Islet of Langerhans (tissue), 1 donor: ENCODE results near the gene NAV2.
"Not testable (repeated sequence)": the region's sequence is repeated elsewhere in the genome, so short reads cannot be mapped to it uniquely, and the experiment has no call there.

Experiments
- FAIRE-seq: peaks from one replicate; lab custom pipeline; 2011; peaks lifted over from hg19 to GRCh38; lab: Jason Lieb, UNC

NAV2 gene

DNA sequence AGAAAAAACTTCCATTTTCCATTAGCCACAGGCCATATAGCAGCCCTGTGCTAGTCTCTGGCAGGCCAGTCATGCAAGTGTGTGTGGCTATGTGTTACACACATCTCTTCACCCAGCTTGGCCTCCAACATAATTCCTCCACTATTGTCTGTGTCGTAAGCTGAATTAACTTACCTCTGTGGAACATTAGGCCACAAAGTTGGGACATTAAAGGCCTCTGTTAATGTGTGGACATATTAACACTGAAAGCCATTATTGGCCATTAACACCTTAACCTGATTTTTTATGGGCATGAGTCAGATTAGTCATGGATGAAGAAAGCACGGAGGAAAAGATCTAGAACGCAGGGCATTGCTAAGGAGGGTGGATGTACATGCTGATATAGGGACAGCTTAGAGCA is 347.5 kb downstream of the NAV2 start:
- peak; percentile 89 for FAIRE-seq

- FAIRE-seq: no peak
These were observed 348.1 kb downstream of the NAV2 start for GRCh38 chr11:20060647-20061205.

DNA sequence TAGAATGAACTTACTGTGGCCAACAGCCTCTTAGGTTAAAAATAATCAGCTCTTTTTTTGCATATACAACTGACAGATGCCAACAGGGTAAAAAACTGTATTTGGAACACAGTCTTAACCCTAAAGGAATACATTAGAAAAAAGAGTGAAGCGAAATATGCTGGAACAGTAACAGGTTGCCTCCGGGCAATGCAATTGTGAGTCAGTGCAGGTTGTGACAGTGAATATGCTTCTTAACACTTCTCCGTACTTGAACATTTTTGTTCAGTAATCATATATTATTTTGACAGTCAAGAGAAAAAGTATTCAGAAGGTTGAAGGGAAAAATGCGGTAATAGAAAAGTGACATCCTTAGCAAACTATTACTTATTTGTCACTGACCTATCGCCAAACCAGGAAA is 349.1 kb downstream of the NAV2 start:
- FAIRE-seq: no peak

DNA sequence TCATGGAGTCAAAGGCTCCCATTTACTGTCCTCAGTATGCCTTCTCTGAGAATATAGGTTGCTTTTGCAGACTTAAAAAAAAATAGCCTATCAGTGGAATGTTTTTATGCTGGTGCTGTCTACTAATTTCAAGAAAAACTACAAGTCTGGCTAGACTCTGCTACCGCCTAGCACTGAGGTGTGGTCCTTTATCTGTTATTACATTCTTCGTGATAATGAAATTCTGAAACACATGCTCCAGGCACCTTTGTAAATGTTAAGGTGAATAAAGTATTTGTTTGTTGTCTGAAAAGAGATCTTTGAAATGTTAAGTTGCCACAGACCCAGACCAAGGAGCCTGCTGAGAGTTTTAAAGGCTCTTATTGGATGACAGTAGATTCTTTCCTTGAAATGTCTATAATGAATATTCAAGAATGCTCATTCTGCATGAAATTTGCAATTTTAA is 352.3 kb downstream of the NAV2 start:
- FAIRE-seq: no peak

DNA sequence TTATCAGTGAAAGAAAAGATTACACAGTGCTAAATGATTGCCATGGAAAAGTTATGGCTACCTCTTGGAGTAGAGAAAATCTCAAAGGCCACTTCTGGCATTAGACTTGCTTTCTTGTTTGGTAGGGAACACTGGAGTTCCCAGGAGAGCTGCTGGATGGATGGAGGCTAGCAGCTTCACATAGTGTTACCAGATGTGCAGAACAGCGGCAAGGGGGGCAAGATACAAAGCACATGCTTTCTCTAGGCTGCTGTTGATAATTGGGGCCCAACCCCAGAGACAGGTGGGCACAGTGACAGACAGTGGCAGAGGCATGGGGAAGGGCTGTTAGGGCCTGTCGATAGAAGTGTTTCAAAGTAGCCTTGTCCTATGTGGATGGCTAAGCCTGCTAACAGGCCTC is 352.8 kb downstream of the NAV2 start:
- FAIRE-seq: no peak

DNA sequence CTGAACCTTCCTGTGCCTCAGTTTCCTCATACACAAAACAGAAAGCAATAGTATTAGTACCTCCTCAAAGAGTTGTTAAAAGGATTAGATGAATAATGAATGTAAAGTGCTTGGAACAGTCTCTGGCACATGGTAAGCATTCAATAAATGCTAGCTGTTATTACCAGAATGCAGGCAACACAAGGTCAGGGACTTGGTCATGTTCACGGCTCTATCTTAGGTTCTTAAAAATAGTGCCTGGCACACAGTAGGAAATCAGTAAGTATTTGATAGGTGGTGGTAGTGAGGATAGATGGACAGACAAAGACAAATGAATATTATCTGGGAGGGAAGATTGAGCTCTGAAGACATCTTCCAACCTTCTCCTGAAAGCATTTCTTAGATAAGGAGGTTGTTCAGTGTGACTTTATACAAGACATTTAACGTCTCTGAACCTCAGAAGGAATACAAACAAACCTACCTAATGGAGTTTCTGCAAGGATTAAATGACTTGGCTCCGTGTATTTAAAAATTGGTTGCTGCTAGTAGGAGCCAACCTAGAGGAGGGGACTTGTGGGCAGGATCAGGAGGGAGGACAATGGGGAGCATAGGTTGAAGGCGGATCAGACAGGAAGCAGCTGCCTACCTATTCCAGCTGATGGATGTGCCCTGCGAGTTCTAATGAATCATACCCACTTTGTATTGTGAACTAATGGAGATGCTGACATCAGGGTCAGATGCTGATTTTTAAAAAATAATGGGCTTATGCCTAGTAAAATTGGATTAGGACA is 353.6 kb downstream of the NAV2 start:
- no peak for FAIRE-seq

- no peak for FAIRE-seq
These were observed 354.1 kb downstream of the NAV2 start for GRCh38 chr11:20066783-20067156.

DNA sequence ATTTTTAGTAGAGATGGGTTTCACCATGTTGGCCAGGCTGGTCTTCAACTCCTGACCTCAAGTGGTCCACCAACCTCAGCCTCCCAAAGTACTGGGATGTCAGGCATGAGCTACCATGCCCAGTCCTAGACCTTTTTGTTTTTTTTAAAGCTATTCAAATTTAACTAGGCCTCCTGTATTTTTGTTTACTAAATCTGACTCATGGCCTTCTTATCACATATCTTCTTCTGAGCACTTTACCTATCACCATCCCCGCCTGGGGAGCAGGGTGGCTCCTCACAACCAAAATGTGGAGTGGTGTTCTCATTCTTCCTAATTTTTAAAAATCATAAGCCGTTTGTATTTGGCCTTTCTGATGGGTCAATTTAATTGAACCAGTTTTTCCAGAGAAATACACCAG is 355.0 kb downstream of the NAV2 start:
- FAIRE-seq: no peak

- no peak for FAIRE-seq
These were observed 356.1 kb downstream of the NAV2 start for GRCh38 chr11:20068691-20069090.

DNA sequence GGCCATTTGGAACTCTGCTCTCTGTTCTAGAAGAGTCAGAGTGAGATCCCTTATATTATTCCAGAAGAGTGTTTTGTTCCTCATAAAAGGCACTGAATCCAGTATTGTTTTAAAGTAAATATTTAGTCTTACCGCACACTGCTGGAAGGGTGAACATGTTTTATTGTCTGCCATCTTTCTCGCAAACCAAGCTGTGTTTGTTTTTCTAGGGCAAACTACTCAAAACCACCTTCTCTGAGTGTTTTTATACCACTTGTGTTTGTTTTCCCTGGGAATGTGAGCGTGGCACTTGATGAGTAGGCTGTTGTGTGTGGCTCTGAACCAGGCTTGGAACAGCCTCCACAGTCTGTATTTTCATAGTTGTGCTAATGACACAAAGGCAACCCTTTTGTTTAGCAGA is 357.8 kb downstream of the NAV2 start:
- no peak for FAIRE-seq

- no peak for FAIRE-seq
These were observed 363.0 kb downstream of the NAV2 start for GRCh38 chr11:20075627-20076026.

DNA sequence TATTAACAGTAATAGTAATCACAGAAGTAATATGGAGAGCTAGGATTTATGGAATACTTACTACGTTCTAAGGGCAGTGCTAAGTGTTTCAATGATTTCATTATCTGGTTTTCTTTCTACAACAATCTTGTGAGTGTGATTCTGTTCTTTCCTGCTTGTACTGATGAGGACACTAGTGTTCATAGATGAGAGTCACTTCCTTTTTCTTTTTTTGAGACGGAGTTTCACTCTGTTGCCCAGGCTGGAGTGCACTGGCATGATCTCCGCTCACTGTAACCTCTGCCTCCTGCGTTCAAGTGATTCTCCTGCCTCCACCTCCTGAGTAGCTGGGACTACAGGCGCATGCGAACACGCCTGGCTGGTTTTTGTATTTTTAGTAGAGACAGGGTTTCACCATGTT is 366.2 kb downstream of the NAV2 start:
- no peak for FAIRE-seq

DNA sequence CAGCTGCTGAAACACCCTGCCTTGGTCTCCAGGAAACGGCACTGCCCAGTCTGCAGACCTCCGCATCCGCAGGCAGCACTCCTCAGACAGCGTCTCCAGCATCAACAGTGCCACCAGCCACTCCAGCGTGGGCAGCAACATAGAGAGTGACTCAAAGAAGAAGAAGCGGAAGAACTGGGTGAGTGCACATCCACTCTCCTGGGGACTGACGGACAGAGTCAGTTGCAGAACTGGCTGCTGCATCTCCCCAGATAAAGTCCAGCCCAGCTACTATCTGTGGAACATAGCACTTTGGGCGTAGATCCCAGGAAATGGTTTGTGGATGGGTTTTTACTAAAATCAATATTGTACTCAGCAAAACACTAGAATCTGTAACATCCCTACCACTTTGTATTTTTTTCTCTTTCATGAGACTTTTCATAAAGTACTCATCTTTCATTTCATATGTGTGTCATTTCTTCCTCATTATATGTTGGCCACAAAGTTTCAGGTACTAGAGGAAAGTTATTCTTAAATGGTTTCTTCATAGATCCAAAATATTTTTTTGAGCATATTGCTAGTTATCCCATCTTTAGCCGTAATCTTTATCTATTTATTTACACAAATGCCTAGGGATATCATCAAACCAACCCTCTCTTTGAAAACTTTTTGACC is 367.5 kb downstream of the NAV2 start:
- no peak for FAIRE-seq

- FAIRE-seq: no peak
These were observed 368.7 kb downstream of the NAV2 start for GRCh38 chr11:20081336-20081735.

GRCh38 chr11:20083877-20084276 is 371.2 kb downstream of the NAV2 start:
- not testable (repeated sequence) for FAIRE-seq

DNA sequence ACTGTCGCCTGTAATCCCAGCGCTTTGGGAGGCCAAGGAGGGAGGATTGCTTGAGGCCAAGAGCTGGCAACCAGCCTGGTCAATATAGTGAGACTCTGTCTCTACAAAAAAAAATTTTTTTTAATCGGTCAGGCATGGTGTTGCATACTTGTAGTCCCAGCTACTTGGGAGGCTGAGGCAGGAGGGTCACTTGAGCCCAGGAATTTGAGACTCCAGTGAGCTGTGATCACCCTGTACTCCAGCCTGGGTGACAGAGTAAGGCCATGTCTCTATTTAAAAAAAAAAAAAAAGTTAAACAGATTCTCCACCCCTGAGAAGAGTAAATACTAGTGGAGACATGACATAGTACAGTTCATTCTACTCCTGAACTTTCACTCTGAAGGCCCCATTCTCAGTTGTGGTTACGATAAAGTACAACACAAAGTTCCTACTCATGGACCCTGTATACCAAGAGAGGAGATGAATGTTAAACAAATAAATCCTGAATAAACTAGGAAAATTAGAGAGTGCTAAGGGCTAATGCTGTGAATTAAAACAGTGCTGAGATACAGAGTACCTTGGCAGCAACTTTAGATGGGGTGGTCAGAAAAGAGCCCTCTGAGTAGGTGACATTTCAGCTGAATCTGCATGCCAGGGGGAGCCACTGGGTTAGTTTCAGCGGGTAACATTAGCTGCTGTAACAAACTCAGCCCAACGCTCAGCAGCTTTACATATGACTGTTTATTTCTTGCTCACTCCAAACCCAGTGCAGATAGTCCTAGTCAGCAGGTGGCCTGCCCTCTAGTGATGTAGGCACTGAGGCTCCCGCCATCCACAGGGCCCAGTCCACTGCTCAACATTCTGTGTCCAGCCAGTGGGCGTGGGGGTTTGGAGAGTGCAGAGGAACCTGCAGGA is 372.5 kb downstream of the NAV2 start:
- no peak for FAIRE-seq

DNA sequence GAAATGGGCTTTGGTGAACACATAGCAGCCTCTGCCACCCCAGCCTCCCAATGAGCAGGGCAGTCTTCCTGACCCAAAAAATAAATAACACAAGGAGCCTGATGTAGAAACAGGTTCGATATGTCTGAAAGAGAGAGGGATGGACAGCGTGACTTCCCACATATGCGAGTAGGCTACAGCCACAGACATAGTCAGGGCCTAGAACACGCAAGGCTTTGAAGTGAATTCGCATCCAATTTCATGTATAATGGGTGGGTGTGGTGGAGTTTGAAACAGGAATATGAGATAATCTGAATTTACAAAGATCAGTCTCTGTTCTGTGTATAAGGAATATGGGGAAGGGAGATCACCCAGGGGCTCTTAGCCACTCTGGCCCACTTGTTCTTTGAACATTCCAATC is 373.3 kb downstream of the NAV2 start:
- FAIRE-seq: no peak

DNA sequence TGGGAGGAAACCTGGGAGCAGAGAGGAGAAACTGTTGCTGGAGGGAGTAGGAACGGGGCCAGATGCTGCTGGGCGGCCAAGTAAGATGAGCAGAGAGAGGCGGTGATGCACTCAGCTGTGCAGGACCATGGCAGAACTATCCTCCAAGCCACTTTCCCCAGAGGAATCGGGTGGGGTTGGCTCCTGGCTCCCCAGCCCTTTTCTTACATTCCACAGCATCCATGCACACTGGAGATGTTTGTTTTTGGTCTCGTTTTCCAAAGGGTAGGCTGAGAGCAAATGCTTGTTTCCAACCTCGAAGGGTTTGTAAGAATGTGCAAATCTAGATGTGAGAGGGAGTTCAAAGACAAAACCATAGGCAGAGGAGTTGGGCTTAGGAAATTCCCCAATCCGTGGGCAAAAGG is 374.5 kb downstream of the NAV2 start:
- FAIRE-seq: no peak

GRCh38 chr11:20088397-20089225 is 376.0 kb downstream of the NAV2 start:
- no peak for FAIRE-seq

- no peak for FAIRE-seq
These were observed 376.7 kb downstream of the NAV2 start for GRCh38 chr11:20089367-20089766.

DNA sequence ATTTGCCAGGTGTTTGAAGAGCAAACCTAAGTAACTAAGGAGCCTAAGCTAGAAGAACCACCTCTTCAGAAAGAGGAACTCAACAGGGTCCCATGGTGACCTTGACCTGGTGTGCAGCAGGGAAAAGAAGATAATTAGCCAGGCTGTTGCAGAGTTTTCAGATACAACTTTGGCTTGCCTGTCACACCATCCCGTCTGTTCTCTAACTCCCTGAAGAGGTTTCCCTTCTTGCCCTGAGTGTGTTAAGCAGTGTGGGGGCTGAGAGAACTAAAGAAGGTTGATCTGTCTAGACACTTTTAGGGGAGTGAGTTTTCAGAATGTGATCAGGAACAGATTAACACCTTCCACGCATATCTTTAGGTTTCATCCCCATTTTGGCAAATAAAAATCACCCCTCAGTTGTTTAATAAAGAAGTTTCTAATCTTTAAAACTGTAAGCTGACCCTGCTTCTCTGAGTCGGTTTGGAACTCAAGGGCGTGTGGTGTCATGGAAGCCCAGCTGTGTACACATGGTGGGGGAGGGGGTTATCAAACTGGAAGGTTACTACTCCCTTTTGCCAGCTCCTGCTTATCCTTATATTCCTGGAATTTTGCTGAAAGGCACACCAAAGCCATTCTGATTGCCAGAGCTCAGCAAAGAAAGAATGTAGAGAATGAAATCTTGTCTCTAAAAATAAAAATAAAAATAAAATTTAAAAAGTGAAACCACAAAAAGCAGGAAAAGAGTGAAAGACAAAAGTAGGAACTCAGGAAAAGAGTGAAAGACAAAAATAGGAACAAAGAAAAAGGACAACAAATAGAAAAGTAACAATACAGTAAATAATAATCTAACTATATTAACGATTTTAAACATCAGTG is 377.4 kb downstream of the NAV2 start:
- peak; percentile 9 for FAIRE-seq
